ENCODE results near the gene PATZ1.
"Not testable (repeated sequence)": the region's sequence is repeated elsewhere in the genome, so short reads cannot be mapped to it uniquely, and the experiment has no call there.

PATZ1 gene, protein sequence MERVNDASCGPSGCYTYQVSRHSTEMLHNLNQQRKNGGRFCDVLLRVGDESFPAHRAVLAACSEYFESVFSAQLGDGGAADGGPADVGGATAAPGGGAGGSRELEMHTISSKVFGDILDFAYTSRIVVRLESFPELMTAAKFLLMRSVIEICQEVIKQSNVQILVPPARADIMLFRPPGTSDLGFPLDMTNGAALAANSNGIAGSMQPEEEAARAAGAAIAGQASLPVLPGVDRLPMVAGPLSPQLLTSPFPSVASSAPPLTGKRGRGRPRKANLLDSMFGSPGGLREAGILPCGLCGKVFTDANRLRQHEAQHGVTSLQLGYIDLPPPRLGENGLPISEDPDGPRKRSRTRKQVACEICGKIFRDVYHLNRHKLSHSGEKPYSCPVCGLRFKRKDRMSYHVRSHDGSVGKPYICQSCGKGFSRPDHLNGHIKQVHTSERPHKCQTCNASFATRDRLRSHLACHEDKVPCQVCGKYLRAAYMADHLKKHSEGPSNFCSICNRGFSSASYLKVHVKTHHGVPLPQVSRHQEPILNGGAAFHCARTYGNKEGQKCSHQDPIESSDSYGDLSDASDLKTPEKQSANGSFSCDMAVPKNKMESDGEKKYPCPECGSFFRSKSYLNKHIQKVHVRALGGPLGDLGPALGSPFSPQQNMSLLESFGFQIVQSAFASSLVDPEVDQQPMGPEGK

DNA sequence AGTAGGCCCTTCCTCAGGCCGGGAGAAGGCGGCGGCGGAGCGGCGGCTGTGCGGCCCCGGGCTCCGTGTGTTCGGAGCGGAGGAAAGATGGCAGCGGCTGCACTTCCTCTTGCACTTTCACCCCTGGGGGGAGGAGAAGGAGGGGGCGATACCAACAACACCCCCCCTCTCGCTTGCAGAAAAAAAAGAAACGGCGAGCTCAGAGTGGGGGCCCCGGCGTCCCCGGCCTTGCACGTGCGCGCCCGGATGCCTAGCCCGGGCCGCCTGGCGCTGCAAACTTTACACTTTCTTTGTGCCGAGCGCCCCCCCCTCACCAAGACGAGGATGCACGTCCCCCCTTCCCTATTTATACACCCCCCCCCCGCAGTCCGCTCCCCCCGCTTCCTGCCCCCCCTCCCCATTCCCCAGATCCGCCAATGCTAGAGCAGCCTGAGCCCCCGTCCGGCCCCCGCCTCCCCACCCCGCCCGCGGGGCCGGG is at the start of gene PATZ1:
Gene PATZ1 (minus strand): TSS at position 92 of the 478 bp plus-strand sequence. CDS start 744 bp downstream, outside the sequence.
- H3K4me3 ChIP-seq (ENCODE audit: low read length), result peak within 1 kb of the TSS; percentile 65
- H2AFZ ChIP-seq (ENCODE audit: low read depth, low read length), result no peak within 1 kb of the TSS
- no peaks in the 10 kb centered on the region for H3K9me3 ChIP-seq (ENCODE audit: low read length)
- no peaks in the 10 kb centered on the region for H3K27me3 ChIP-seq (ENCODE audit: insufficient read depth, low read length)
- peaks cover 24% of the 10 kb centered on the region for H3K36me3 ChIP-seq (ENCODE audit: insufficient read depth, low read length)
- H3K4me1 ChIP-seq (ENCODE audit: insufficient read depth, low read length), result peaks cover 49% of the 10 kb centered on the region

DNA sequence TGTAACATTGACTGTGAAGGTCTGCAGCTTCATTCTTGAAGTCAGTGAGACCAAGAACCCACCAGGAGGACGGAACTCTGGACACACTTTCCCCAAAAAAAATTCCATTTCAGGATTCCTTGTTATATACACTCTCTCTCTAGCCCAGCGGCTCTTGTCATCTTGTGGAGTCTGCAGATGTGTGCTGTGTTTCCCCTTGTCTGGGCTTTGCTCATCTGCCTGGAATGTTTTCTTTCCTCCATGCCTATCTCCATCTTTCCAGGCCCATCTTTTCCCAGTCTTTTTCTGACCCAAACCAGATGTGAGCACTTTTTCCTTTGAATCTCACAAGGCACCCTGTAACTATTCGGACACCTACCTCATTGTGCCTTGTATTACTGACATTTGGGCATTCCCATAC is 48.2 kb upstream of the PATZ1 start:
- Histone ChIP-seq H3K36me3 (ENCODE audit: insufficient read depth, low read length) (no peaks in the 10 kb centered on the region), H3K27me3 (ENCODE audit: insufficient read depth, low read length) (no peaks in the 10 kb centered on the region), H2AFZ (ENCODE audit: low read depth, low read length) (no peak overlapping the region), H3K4me3 (ENCODE audit: low read length) (no peak overlapping the region), H3K9me3 (ENCODE audit: low read length) (peaks cover 1% of the 10 kb centered on the region), H3K4me1 (ENCODE audit: insufficient read depth, low read length) (no peaks in the 10 kb centered on the region)

DNA sequence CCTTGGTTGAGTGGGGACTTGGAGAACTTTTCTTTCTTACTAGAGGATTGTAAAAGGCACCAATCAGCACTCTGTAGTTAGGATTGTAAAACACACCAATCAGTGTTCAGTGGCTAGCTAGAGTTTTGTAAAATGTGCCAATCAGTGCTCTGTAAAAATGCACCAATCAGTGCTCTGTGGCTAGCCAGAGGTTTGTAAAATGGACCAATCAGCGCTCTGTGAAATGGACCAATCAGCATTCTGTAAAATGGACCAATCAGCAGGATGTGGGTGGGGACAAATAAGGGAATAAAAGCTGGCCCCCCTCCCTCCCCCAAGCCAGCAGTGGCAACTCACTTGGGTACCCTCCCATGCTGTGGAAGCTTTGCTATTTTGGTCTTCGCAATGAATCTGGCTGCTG is 47.7 kb upstream of the PATZ1 start:
- no peak overlapping the region for H3K4me3 ChIP-seq (ENCODE audit: low read length)
- no peaks in the 10 kb centered on the region for H3K36me3 ChIP-seq (ENCODE audit: insufficient read depth, low read length)
- H3K27me3 ChIP-seq (ENCODE audit: insufficient read depth, low read length), result no peaks in the 10 kb centered on the region
- peaks cover 1% of the 10 kb centered on the region for H3K9me3 ChIP-seq (ENCODE audit: low read length)
- H3K4me1 ChIP-seq (ENCODE audit: insufficient read depth, low read length), result no peaks in the 10 kb centered on the region
- no peak overlapping the region for H2AFZ ChIP-seq (ENCODE audit: low read depth, low read length)

GRCh38 chr22:31378651-31379050 is 32.5 kb upstream of the PATZ1 start:
- not testable (repeated sequence) for H3K9me3 ChIP-seq (ENCODE audit: low read length); H3K4me3 ChIP-seq (ENCODE audit: low read length); H3K27me3 ChIP-seq (ENCODE audit: insufficient read depth, low read length); H3K36me3 ChIP-seq (ENCODE audit: insufficient read depth, low read length); H3K4me1 ChIP-seq (ENCODE audit: insufficient read depth, low read length); H2AFZ ChIP-seq (ENCODE audit: low read depth, low read length)

- Histone ChIP-seq H3K4me3 (ENCODE audit: low read length) (no peak overlapping the region), H3K9me3 (ENCODE audit: low read length) (no peaks in the 10 kb centered on the region), H2AFZ (ENCODE audit: low read depth, low read length) (no peak overlapping the region), H3K36me3 (ENCODE audit: insufficient read depth, low read length) (no peaks in the 10 kb centered on the region), H3K27me3 (ENCODE audit: insufficient read depth, low read length) (no peaks in the 10 kb centered on the region), H3K4me1 (ENCODE audit: insufficient read depth, low read length) (no peaks in the 10 kb centered on the region)
Observed at GRCh38 chr22:31378123-31378522, 32.0 kb upstream of the PATZ1 start.

DNA sequence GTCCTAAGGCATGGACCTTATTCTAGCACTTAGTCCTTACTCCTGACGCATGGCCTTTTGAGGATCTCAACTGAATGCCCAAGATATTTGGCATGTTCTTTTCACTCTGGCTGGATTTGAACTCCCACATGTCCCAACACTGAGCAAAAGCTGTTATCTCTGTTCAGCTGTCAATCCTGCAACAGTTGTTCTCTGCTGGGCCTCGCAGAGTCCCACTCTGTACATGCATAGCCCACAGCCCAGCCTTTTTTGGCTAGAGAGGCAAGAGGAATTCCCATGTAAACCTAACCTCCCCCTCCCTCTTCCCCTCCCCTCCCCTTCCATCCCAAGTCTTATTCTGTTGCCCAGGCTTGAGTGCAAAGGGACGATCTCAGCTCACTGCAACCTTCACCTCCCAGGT is 31.5 kb upstream of the PATZ1 start:
- no peak overlapping the region for H3K4me3 ChIP-seq (ENCODE audit: low read length)

GRCh38 chr22:31367426-31367825 is 21.3 kb upstream of the PATZ1 start:
- H3K36me3 ChIP-seq (ENCODE audit: insufficient read depth, low read length), result no peaks in the 10 kb centered on the region
- no peak overlapping the region for H2AFZ ChIP-seq (ENCODE audit: low read depth, low read length)
- no peak overlapping the region for H3K4me3 ChIP-seq (ENCODE audit: low read length)
- H3K27me3 ChIP-seq (ENCODE audit: insufficient read depth, low read length), result no peaks in the 10 kb centered on the region
- H3K9me3 ChIP-seq (ENCODE audit: low read length), result no peaks in the 10 kb centered on the region
- no peaks in the 10 kb centered on the region for H3K4me1 ChIP-seq (ENCODE audit: insufficient read depth, low read length)

More for the DNA sequence above, 31.5 kb upstream of the PATZ1 start:
- Histone ChIP-seq H3K27me3 (ENCODE audit: insufficient read depth, low read length) (no peaks in the 10 kb centered on the region), H3K9me3 (ENCODE audit: low read length) (no peaks in the 10 kb centered on the region), H3K36me3 (ENCODE audit: insufficient read depth, low read length) (no peaks in the 10 kb centered on the region), H3K4me1 (ENCODE audit: insufficient read depth, low read length) (no peaks in the 10 kb centered on the region), H2AFZ (ENCODE audit: low read depth, low read length) (no peak overlapping the region)

DNA sequence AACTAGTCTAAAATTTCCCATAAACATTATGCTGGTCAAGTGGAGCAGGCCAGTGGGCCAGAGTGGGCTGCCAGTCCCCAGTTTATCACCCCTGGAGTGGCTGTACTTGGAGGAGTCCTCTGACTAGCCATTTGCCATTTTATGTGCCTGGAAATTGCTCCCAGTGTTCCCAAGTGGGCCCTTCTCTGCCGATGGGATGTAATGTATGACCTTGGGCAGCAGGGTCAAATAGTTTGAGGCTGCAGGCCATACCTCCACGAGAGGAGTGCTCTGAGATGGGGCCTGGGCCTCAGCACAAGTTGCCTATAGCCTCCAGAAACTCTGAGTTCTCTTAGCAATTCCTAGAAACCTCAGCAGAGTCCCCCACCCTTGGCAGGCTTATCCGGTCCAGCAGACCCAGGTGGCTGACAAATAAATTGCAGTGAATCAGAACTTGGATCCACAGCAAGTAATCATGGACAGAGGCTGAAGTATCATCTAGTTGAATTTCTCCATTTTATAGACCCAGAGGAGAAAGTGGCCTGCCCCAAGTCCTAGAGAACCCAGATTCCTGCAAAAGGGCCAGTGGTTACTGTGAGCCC is 17.8 kb upstream of the PATZ1 start:
- Histone ChIP-seq H3K9me3 (ENCODE audit: low read length) (no peaks in the 10 kb centered on the region), H3K4me1 (ENCODE audit: insufficient read depth, low read length) (no peaks in the 10 kb centered on the region), H3K36me3 (ENCODE audit: insufficient read depth, low read length) (no peaks in the 10 kb centered on the region), H3K4me3 (ENCODE audit: low read length) (no peak overlapping the region), H2AFZ (ENCODE audit: low read depth, low read length) (no peak overlapping the region), H3K27me3 (ENCODE audit: insufficient read depth, low read length) (no peaks in the 10 kb centered on the region)

DNA sequence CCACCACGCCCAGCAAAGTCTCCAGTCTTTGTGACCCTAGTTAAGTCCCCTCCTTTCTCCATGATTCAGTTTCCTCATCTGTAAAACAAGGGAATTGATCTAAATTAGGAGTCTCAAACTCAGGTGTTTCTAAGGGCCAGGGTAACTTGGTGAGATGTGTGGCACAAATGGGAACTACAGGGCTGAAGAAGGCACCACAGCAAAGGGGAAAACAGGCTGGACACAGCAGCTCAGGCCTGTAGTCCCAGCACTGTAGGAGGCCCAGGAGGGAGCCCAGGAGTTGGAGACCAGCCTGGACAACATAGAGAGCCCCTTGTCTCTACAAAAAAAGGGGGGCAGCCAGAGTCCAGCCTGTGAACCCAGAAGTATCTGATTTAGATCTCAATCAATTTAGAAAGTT is 15.6 kb upstream of the PATZ1 start:
- no peaks in the 10 kb centered on the region for H3K9me3 ChIP-seq (ENCODE audit: low read length)
- H3K4me3 ChIP-seq (ENCODE audit: low read length), result no peak overlapping the region
- H3K4me1 ChIP-seq (ENCODE audit: insufficient read depth, low read length), result no peaks in the 10 kb centered on the region
- no peak overlapping the region for H2AFZ ChIP-seq (ENCODE audit: low read depth, low read length)
- H3K27me3 ChIP-seq (ENCODE audit: insufficient read depth, low read length), result no peaks in the 10 kb centered on the region
- H3K36me3 ChIP-seq (ENCODE audit: insufficient read depth, low read length), result no peaks in the 10 kb centered on the region

DNA sequence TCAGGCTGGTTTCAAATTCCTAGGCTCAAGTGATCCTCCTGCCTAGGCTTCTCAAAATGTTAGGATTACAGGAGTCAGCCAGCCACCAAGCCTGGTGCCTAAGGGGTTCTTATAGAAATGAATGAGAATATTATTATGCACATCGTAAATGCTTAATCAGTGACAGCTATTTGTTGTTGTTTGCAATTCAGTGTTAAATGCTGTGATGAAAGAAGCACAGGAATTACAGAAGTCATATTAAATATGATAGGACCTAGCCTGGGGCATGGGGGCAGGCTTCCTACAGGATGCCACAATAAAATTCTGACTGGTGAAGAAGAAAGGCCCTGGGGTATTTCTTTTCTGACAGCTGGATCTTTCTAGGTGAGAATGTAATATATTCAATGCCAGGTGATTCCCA is 13.9 kb upstream of the PATZ1 start:
- Histone ChIP-seq H3K4me1 (ENCODE audit: insufficient read depth, low read length) (no peaks in the 10 kb centered on the region), H3K36me3 (ENCODE audit: insufficient read depth, low read length) (no peaks in the 10 kb centered on the region), H2AFZ (ENCODE audit: low read depth, low read length) (no peak overlapping the region), H3K9me3 (ENCODE audit: low read length) (no peaks in the 10 kb centered on the region), H3K4me3 (ENCODE audit: low read length) (no peak overlapping the region), H3K27me3 (ENCODE audit: insufficient read depth, low read length) (no peaks in the 10 kb centered on the region)

DNA sequence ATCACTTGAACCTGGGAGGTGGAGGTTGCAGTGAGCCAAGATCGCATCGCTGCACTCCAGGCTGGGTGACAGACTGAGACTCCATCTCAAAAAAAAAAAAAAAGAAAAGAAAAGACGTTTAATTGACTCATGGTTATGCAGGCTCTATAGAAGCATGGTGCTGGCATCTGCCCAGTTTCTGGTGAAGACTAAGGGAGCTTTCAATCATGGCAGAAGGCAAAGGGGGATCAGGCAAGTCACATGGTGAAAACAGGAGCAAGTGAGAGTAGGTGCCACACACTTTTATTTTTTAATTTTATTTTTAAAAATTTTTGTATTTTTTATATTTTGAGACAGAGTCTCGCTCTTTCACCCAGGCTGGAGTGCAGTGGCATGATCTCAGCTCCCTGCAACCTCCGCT is 8.4 kb upstream of the PATZ1 start:
- no peaks in the 10 kb centered on the region for H3K9me3 ChIP-seq (ENCODE audit: low read length)
- H2AFZ ChIP-seq (ENCODE audit: low read depth, low read length), result no peak overlapping the region
- H3K27me3 ChIP-seq (ENCODE audit: insufficient read depth, low read length), result no peaks in the 10 kb centered on the region
- H3K4me3 ChIP-seq (ENCODE audit: low read length), result no peak overlapping the region
- peaks cover 5% of the 10 kb centered on the region for H3K4me1 ChIP-seq (ENCODE audit: insufficient read depth, low read length)
- H3K36me3 ChIP-seq (ENCODE audit: insufficient read depth, low read length), result no peaks in the 10 kb centered on the region

DNA sequence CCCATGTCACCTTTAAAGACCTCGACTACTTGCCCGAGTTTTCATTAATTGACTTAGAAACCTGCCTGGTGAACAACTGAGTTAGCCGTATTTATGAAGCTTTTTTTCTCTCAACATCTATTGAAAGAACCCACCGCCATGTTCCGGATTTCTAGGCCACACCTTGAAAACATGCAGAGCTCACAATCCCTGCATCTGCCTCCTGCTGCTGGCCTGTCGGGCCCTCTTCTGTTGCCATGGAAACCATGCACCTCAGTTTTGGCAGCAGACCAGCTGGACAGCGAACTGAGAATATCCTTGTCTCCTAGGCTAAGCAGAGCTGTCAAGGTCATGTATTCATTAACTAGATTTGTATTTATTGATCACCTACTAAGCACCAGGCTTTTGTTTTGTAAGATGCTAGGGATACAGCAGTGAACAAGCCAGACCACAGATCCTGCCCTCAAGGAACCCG is 4.3 kb upstream of the PATZ1 start:
- Histone ChIP-seq H2AFZ (ENCODE audit: low read depth, low read length) (no peak overlapping the region), H3K36me3 (ENCODE audit: insufficient read depth, low read length) (no peaks in the 10 kb centered on the region), H3K4me1 (ENCODE audit: insufficient read depth, low read length) (peaks cover 10% of the 10 kb centered on the region), H3K4me3 (ENCODE audit: low read length) (no peak overlapping the region), H3K9me3 (ENCODE audit: low read length) (no peaks in the 10 kb centered on the region), H3K27me3 (ENCODE audit: insufficient read depth, low read length) (no peaks in the 10 kb centered on the region)

DNA sequence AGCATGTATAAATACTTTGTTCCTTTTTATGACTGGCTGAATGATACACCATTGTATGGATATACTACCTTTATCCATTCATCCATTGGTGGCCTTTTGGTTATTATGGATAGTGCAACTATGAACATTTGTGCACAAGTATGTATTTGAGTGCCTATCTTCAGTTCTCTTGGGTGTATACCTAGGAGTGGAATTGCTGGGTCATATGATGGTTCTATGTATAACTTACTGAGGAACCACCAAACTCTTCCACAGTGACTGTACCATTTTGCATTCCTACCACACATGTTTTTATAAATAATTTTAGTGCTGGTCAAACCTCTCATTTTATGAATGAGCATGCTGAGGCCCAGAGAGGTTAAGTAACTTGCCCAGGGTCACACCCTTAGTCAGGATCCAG is 3.8 kb upstream of the PATZ1 start:
- Histone ChIP-seq H3K4me3 (ENCODE audit: low read length) (no peak overlapping the region), H3K36me3 (ENCODE audit: insufficient read depth, low read length) (peaks cover 1% of the 10 kb centered on the region), H3K4me1 (ENCODE audit: insufficient read depth, low read length) (peaks cover 14% of the 10 kb centered on the region), H2AFZ (ENCODE audit: low read depth, low read length) (no peak overlapping the region), H3K9me3 (ENCODE audit: low read length) (no peaks in the 10 kb centered on the region), H3K27me3 (ENCODE audit: insufficient read depth, low read length) (no peaks in the 10 kb centered on the region)
